ENCODE results near the gene SNX9.
A peak's percentile ranks its signal among the peaks of the same experiment; 100 is the strongest.

The SNX9 gene

DNA sequence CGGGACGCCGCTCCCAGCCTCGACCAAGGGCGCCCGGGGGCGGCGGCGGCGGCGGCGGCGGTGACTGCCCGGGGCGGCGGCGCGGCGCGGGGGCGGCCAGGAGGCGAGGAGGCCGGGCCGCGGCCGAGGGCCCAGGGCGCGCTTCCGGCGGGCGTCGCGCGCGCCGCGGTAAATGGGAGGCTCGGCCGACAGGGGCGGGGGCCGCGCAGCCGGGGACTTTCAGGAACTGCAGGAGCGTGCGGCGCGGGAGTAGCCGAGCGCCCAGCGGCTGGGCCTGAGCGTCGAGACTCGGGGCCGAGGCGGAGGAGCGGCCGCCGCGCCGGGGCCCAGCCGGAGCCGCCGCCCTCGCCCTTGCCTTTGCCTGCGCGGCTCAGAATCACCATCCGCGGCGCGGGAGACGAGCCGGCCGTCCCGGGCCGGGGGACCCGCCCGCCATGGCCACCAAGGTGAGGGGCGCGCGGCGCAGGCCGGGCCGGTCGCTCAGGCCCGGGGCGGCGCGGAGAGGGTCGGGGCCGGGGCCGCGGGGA, at the start of gene SNX9:
TSS of gene SNX9 (plus strand) at position 246 of the 527 bp plus-strand sequence. CDS start at position 435, 189 bp downstream.
- peak; percentile 71 for DNase-seq

DNA sequence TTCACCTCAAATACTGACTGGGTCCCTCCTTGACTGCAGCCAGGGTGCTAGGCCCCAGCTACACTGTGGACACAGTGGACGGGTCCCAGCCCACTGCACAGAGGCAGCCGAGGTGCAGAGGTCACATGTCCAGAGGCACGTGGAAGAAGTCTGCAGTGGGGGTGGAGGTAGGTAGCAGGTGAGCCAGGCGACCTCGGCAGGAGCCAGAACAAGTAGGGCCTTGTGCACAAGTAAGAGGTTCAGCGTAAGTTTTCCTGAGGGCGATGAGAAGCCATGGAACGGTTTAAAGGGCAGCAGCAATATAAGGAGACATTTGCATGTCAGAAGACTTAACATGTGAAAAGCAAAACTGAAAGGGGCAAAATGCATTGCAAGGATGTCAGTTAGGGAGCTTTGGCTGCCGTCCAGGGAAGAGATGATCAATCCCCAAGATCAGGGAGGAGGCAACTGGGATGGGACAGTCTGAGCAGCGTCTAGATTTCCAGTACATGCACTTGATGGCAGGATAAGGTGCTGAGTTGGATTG, 49.7 kb upstream of the SNX9 start:
- DNase-seq, result no peak

DNA sequence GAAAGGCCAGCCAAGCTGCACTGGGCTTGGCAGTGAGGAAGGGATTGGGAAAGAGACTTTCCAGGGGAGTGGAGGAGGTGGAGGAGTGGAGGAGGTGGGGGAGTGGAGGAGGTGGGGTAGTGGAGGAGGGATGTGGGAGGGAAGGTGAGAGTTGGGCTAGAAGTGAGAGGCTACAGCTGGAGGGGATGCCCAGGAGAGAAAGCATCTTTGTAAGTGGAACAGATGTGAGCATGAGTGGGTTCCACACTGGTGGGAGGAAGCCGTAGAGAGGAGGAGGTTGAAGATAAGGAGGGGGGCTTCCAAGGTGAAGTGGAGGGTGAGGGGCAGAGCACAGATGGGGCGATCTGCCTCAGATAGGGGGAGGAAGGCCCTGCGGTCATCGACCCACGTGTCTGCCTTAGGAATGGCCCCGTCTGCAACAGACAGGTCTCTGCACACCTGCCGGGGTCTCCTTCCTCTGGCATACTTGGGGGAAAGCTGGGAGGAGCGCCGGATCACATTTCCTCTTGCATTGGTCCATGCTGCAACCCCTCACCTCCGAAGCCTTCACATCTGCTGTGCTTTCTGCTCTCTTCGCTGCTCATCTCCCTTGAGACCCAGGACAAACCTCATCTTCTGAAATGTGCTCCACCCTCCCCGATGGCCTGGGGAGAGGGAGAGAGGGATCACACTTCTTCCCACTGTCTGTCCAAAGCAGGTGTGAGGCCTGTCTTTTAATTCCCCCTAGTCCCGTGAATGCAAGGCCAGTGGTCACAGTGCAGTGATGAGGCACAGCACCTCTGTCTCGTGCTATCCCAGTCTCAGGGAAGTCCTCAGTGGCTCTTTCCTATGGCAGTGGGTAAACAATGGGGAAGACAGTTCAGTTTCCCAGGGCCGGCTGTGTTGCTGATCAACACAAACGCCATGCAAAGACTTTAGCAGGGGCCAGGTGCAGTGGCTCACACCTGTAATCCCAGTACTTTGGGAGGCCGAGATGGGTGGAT, 48.6 kb upstream of the SNX9 start:
- no peak for DNase-seq

DNA sequence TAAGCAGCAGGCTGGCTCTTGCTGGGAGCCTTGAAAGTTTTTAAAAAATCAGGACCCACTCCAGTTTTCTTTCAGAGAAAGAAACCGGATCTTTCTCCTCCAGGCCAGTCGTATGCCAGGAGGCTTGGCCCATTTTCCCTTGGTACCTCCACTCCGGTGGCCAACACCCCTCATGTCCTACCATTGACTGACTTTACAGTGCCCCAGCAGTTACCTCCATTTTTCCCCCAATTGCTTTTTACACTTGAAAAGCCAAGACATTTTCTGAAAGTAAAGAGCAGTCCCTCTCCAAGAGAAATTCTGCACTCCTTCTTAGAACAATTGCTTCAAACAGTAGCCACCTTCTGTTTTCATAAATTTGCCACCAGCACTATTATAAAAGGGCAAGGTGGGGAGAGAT, 47.7 kb upstream of the SNX9 start:
- DNase-seq, result no peak

DNA sequence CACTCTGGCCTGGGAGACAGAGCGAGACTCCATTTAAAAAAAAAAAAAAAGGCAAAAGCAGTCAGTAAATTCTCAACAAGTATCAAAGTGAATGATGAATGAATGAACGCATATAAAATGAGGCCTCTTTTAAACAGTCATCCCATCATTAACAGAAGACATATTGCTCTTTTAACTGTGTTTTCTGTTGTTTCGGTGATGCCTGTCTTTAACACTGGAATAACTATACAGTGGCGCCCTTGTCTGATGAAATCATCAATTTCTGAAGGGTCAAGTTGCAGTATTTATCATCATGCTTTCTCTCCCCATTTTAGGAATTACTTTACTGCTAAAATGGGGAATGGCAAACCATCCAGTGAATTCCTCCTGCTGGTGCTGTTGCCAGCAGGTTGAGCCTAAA, 45.7 kb upstream of the SNX9 start:
- no peak for DNase-seq

DNA sequence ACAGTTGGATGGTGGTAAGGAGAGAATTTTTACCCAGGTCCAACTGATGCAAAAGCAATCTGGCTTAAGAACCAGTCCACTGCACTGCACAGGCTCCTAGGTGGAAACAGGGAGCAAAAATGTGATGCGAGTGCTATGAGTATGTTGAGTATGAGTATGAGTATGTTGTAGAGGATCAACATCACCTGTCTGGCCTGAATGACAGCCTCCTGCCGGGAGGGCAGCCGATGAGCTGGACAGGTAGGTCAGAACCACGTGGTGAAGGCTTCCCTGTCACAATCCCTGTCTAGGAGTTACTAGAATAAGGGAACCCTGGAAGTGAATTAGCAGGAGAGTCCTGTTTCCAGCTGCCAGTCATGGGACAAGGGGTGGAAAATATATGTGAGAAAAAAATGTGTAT, 44.3 kb upstream of the SNX9 start:
- DNase-seq, result no peak

DNA sequence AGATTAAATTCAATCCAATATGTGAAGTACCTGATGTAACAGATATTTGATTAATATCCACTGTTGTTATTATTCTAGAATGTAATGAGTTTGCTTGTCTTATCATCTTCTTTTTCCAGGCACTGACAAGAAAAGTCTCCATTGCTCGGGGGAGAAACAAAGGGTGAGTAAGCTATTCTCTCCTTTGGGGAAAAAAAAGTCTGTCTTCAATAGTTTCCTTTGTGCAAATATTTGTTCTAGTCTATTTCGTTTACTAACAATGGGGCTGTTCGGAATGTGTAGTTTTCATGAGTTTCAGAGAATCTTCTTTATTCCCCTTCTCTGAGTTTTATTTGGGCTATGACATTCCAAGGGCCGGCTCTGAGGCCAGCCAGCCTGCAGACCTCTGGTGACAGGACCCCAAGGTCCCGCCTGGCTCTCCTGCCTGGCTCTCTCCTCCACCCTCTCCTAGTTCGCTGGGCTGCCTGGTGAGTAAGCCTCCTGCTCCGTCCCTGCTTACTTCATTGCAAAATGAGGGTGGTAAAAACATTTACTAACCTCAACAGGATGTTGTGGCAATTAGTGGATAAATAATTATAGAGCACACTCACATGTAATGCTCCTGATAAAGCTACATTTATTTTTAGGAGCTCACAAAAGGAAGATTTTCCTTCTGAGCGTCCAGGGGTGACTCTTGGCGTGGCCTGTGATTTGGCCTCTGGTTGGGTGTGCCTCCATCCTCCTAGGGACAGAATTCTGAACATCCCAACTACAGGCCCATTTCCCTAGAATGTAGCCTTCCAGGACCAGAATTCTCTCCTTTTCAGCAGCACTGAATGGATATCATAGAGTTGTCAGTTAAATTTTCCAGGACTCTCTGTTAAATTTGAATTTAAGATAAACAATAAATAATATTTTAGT, 43.1 kb upstream of the SNX9 start:
- no peak for DNase-seq

DNA sequence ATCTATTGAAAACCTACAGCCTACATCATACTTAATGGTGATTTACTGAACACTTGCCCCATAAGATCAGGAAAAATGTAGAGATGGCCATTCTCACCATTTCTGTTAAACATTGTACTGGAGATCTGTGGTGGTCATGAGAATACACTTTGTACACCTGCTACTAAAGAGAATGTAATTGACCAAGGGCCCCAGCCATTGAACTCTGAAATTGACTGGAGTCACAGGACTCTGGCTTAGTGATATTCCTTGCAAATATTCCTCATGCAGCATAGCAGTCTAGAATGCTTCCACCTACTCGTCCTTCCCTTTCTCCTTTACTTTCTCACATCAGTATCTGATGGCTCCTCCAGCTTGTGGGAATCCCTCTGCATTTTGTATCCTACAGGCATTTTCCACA, 37.4 kb upstream of the SNX9 start:
- no peak for DNase-seq

DNA sequence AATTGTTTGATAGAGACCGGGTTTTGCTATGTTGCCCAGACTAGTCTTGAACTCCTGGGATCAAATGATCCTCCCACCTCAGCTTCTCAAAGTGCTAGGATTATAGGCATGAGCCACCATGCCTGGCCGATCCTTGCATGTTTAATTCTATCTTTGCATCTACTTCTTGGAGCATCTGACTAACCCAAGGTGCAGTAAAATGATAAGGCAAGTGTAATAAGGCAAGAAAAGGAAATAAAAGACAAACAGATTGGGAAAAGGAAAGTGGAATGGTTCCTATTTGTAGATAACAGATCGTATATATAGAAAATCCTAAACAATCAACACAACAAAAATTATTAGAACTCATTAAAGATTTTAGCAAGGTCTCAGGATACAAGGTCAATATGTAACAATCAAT, 36.8 kb upstream of the SNX9 start:
- no peak for DNase-seq

DNA sequence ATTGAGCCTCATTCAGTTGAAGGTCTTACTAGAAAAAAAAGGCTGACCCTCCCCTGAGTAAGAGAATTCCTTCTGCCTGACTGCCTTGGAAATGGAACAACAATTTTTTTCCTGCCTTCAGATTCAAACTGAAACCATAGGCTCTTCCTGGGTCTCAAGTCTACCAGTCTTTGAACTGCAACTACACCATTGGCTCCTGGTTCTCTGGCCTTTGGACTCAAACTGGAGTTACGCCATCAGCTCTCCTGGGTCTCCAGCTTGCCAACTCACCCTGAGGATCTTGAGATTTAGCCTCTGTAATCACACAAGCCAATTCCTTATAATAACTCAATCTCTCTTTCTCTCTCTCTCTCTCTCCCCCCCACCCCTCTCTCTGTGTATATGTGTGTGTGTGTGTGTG, 36.0 kb upstream of the SNX9 start:
- DNase-seq, result no peak

DNA sequence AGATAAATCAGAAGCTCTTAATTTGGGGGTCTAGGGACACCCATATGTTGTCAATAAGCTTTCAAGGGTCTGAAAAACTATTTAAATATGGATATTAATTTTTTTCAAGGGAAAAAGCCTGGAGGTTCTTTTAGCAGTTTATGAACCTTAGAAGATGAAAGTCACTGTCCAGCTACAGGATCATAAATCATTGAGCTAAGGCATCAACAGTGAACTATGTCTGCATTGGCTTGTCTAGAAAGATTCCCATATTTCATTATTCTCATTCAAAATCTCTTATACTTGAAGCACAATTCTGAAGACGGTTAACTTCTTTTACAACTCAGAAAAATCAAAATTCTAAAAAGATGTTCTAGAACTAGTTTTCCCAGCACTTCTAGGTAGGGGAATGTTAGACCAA, 34.9 kb upstream of the SNX9 start:
- DNase-seq, result no peak

DNA sequence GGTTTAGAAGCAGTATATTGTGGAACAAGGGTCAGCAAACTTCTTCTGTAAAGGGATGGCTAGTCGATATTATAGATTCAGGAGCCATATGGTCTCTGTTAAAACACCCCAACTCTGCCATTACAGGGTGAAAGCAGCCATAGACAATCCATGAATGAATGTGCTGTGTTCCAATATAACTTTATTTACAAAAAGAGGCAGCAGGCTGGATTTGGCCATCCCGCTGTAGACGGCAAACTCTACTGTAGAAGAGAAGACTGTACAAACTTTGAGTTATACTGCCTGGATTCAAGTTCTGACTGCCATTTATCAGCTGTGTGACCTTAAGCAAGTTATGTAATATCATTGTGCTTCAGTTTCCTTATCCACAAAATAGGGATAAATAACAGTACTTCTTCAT, 33.7 kb upstream of the SNX9 start:
- no peak for DNase-seq

DNA sequence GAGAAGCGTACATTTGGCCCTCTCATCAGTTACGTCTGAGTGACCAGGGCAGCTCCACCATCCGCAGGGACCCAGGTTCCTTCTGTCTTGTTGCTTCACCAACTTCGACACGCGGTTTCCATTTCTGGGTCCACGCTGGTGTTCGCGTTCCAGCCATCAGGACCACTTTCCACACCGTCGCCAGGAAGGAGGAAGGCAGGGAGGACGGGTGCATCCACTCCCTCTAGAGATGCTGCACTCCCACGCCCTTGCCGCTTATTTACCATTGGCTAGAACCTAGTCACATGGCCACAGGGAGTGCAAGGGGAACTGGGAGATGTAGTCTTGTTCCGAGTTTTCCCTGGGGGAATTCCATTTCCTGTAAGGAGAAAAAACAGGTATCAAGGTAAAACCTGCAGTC, 33.2 kb upstream of the SNX9 start:
- no peak for DNase-seq

DNA sequence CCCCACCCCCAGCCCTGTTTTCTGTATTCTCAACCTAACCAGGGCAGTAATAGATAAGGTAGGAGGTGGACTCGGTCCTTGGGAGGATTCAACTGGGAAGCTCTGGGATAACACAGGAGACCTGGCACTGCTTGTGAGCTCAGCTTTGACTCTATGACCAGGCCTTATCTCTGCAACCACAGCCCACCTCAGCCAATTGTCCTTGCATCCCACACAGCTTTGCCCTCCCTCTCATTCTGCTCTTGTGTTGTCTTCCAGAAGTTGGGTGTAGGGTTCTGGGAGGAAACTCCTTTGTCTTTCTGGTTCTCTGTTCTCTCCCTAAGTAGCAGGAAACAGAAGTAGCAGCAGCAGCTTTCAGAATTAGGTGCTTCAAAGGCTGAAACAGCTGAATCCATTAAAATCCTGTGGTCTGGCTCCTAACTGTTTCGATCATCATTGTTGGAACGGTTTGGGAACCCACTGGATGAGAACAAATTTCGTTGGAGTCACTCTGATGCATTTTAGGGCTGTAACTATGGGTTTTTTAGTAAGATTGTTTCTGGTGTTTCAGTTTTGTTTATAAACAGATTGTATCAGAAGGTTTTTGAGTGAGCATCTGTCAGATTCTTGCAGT, 32.4 kb upstream of the SNX9 start:
- DNase-seq, result no peak

DNA sequence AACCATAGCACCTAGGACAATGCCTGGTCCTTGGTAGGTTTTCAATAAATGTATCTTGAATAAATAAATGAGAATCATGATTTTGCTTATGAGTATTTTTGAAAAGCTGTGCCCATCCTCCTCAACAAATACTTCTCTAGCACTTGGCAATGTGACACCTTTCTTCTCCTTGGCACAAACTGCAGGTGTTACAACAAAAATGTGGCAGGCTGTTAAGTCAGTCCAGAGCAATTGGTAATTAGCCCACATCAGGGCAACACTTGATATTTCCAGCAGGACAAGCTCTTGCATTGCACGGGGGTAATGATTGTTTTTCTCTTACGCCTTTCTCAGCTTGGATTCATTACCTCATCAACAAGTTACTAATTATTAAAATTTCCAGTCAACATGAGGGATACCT, 31.6 kb upstream of the SNX9 start:
- DNase-seq, result no peak

DNA sequence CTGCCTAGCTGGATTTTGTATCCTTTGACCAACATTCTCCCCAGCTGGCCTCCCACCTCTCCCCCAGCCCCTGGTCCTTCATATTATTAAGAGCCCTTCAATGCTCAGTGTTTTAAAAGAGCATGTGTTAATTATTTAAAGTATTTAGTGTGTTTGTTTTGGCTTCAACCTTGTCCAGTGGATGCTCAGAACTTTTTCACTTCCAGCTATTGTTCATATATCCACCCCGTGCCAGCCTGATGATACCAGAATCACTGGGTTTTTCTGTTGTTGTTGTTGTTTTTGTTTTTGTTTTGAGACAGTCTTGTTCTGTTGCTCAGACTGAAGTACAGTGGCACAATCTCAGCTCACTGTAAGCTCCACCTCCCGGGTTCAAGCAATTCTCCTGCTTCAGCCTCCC, 30.4 kb upstream of the SNX9 start:
- DNase-seq, result no peak

DNA sequence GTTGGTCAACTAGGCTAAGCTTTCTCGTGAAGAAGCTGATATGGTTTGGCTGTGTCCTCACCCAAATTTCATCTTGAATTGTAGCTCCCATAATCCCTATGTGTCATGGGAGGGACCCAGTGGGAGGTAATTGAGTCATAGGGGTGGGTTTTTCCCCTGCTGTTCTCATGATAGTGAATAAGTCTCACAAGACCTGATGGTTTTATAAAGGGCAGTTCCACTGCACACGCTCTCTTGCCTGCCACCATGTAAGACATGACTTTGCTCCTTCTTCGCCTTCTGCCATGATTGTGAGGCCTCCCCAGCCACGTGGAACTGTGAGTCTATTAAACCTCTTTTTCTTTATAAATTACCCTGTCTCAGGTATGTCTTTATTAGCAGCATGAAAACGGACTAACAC, 29.0 kb upstream of the SNX9 start:
- peak; percentile 32 for DNase-seq

DNA sequence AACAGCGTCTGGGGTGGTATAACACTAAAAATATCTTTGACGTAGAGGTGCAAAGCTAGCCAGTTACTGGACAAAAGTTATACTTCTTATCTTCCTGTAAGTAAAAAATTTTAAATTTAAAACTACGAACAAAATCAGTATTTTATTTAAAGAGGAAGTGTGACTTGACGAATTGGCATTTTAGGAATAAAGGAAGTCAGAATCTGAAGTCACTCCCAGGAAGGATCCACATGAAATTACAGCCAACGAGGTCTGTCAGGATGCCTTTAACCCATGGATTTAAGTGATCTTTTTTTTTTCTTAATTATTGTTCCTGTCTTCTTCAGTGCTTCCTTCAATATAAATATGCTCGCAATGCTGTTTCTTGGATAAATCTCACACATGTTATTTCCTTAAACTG, 27.2 kb upstream of the SNX9 start:
- no peak for DNase-seq

DNA sequence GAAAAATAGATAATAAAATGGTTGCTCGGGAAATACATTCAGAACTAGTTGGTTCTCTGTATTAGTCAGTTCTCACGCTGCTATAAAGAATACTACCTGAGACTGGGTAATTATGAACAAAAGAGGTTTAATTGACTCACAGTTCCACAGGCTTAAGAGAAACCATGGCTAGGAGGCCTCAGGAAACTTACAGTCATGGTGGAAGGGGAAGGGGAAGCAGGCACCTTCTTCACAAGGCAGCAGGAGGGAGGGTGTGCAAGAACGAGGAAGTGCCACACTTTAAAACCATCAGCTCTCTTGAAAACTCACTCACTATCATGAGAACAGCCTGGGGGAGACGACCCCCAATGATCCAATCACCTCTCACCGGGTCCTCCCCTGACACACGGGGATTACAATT, 24.2 kb upstream of the SNX9 start:
- peak; percentile 40 for DNase-seq

DNA sequence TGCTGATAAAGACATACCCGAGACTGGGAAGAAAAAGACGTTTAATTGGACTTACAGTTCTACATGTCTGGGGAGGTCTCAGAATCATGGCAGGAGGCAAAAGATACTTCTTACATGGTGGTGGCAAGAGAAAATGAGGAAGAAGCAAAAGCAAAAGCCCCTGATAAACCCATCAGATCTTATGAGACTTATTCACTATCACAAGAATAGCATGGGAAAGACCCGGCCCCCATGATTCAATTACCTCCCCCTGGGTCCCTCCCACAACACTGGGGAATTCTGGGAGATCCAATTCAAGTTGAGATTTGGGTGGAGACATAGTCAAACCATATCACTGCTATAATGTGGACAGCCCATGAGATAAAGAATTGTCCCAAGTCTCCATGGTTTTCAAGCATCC, 23.5 kb upstream of the SNX9 start:
- DNase-seq, result peak; percentile 23

DNA sequence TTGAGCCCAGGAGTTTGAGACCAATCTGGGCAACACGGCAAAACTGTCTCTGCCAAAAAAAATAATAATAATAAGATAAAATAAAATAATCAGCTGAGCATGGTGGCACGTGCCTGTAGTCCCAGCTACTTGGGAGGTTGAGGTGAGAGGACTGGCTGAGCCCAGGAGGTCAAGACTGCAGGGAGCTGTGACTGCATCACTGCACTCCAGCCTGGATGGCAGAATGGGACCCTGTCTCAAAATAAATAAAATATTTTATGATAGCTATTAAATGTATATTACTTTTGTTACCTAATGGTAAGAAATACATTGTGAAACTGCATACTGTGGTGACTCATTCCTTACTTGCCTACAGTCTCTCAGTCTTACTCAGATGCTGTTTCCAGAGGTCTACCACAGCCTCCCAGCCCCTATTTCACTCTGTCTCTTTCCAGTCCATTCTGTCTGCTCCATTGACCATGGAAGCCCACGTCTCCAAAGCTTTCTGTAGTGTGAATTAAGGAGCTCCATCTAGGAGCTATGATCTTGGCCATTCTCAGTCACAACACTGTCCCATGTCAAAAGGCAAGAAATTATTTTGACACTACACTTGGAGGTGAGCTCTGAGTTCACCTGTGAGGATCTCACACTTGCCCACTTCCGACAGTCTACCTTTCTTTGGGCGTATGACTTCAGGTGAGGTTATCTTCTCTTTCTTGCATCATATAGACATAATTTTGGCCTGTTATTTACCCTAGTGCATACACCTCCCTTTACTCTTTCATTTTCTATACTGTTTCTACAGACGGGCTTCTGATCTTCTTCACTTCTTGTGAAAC, 22.4 kb upstream of the SNX9 start:
- DNase-seq, result peak; percentile 45
